GM23248 (cell line): Measurements from ENCODE around the gene YKT6. TPM values are rescaled to one million over a fixed set of nuclear protein-coding genes. Genes with fewer than 3 reads are reported as not detected.

Experiments used
- DNase-seq: peaks from one replicate; pipeline ENCODE4 v3.0.0-alpha.2; 2015
- H2AFZ ChIP-seq: fragments of 200-600 bp; sonication (generic); 2 replicates; pipeline ENCODE4 v1.6.1; 2016; ENCODE audit warnings: antibody characterized with exemption
- H3F3A ChIP-seq: fragments of 200-600 bp; sonication (generic); 2 replicates; pipeline ENCODE4 v1.6.1; 2016; ENCODE audit warnings: mild to moderate bottlenecking, antibody characterized with exemption, mixed run types; ENCODE audit not compliant: insufficient read depth
- H3K27ac ChIP-seq: fragments of 200-600 bp; sonication (generic); 2 replicates; pipeline ENCODE4 v1.5.1; 2016; ENCODE audit warnings: mild to moderate bottlenecking
- H3K27me3 ChIP-seq: fragments of 200-600 bp; sonication (generic); replicated peaks from 2 replicates; pipeline ENCODE4 v1.6.1; 2016; ENCODE audit warnings: mild to moderate bottlenecking; ENCODE audit not compliant: insufficient read depth
- H3K36me3 ChIP-seq: fragments of 200-600 bp; sonication (generic); 2 replicates; pipeline ENCODE4 v1.6.1; 2016; ENCODE audit warnings: low read depth, mild to moderate bottlenecking
- H3K4me1 ChIP-seq: fragments of 200-600 bp; sonication (generic); 2 replicates; pipeline ENCODE4 v1.6.1; 2016; ENCODE audit warnings: mild to moderate bottlenecking; ENCODE audit not compliant: insufficient read depth
- H3K4me2 ChIP-seq: fragments of 200-600 bp; sonication (generic); one replicate; pipeline ENCODE4 v1.6.1; 2016; ENCODE audit warnings: mild to moderate bottlenecking; ENCODE audit not compliant: unreplicated experiment
- H3K4me3 ChIP-seq: fragments of 200-600 bp; sonication (generic); 2 replicates; pipeline ENCODE4 v1.5.1; 2016; ENCODE audit warnings: mild to moderate bottlenecking
- H3K79me2 ChIP-seq: fragments of 200-600 bp; sonication (generic); 2 replicates; pipeline ENCODE4 v1.6.1; 2016; ENCODE audit warnings: mild to moderate bottlenecking; ENCODE audit not compliant: insufficient read depth
- H3K9ac ChIP-seq: fragments of 200-600 bp; sonication (generic); 2 replicates; pipeline ENCODE4 v1.6.1; 2016; ENCODE audit warnings: mild to moderate bottlenecking
- H3K9me2 ChIP-seq: fragments of 200-600 bp; sonication (generic); 2 replicates; pipeline ENCODE4 v1.6.1; 2016; ENCODE audit warnings: mixed run types, mild to moderate bottlenecking, moderate library complexity; ENCODE audit not compliant: insufficient read depth
- H3K9me3 ChIP-seq: fragments of 200-600 bp; sonication (generic); one replicate; pipeline ENCODE4 v1.6.1; 2017; ENCODE audit warnings: low read depth
- H4K20me1 ChIP-seq: fragments of 200-600 bp; sonication (generic); 2 replicates; pipeline ENCODE4 v1.6.0; 2016; ENCODE audit not compliant: insufficient read depth
- EZH2 ChIP-seq: fragments of 200-600 bp; sonication (generic); IDR thresholded peaks from 2 replicates; pipeline ENCODE4 v1.6.1; 2018; ENCODE audit warnings: antibody characterized with exemption, mild to moderate bottlenecking; ENCODE audit not compliant: insufficient read depth, poor library complexity, severe bottlenecking
- EZH2phosphoT487 ChIP-seq: fragments of 200-600 bp; sonication (generic); IDR thresholded peaks from 2 replicates; pipeline ENCODE4 v1.6.1; 2018; ENCODE audit warnings: antibody characterized with exemption, moderate library complexity, mild to moderate bottlenecking, low read depth; ENCODE audit not compliant: insufficient read depth
- WGBS, 2 experiments: methylation state at CpG; one replicate each; pipeline ENCODE4 v1.1.6; 2015 to 2017; ENCODE audit warnings: low lambda C conversion rate in 2 of 2, low coverage in 1 of 2; ENCODE audit errors: missing lambda C conversion rate in 2 of 2; 5-methylcytosine and 5-hydroxymethylcytosine counted together
- in situ Hi-C: fragments of 300-500 bp; cut with MboI; formaldehyde crosslinking; loops from 2 replicates; pipeline ENCODE4 v1.15.0; 2020
- polyA plus RNA-seq: library from polyadenylated mRNA; unstranded; fragments of >200 nt; fragmentation: Nextera tagmentation; extraction: Ambion mirVana; gene quantifications from 2 replicates; pipeline ENCODE4 v1.2.1, GENCODE V29; 2016
- total RNA-seq: library from RNA; depleted of rRNA; stranded (reverse); fragments of >200 nt; shearing (Covaris generic); gene quantifications from 2 replicates; pipeline ENCODE4 v1.2.3, GENCODE V29; 2014

Gene YKT6
- total and polyA plus RNA-seq, 2 experiments from 2014 or later, result 108 to 148 TPM

DNA sequence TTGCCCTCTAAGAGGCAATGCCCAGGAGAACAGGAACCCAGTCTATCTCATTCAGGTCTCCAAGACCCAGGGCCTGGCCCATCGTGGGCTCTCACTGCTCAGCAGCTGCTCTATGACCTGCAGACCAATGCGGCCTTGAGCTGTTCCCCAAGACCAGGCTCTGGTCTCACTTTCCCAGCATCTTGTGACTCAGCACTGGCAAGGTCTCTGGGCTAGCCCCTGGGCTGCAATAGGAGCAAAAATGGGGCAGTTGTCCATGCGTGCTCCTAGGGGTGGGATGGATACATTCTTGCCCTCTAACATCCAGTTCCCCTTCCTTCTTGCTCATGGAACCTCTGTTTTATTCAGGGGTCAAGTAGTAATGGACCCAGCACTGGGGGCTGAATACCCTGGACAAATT is 25.0 kb upstream of the YKT6 start:
- in situ Hi-C loops, result no loop called here
- no peak for DNase-seq
- no peaks in the 10 kb centered on the region for H4K20me1 ChIP-seq
- H2AFZ ChIP-seq, result no peak overlapping the region
- 81 to 85% methylated on average over 3 of the region's 3 CpGs for WGBS, 2 experiments
- no peaks in the 10 kb centered on the region for H3K27me3 ChIP-seq
- no peak overlapping the region for H3K9ac ChIP-seq
- H3K9me2 ChIP-seq, result no peaks in the 10 kb centered on the region
- no peak overlapping the region for H3K4me2 ChIP-seq
- TF ChIP-seq EZH2phosphoT487 (no peak), EZH2 (no peak)
- H3K4me1 ChIP-seq, result peaks cover 11% of the 10 kb centered on the region
- H3F3A ChIP-seq, result 0 out of 2 replicates have a peak, but pooled peaks cover 4% of the 10 kb centered on the region
- no peaks in the 10 kb centered on the region for H3K79me2 ChIP-seq
- no peaks in the 10 kb centered on the region for H3K36me3 ChIP-seq
- no peaks in the 10 kb centered on the region for H3K9me3 ChIP-seq
- H3K27ac ChIP-seq, result no peak overlapping the region
- no peak overlapping the region for H3K4me3 ChIP-seq

DNA sequence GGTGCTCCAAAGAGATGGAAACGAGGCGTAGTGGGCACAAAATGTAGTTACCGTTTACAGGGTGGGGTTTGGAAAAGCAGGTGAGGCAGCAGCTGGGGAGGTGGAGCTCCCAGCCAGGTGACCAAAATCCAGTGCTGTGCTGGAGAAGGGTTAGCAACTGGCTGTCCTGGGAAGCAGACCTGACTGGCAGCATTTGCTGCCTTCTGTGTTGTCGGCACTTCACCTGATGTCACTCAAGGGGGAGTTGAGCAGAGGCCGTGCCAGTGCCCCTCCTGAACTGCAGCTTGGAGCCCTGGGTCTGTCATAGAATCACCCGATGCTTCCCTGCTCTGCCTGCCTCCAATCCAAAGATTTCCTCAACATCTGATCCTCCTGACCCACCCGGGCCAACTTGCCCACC is 24.3 kb upstream of the YKT6 start:
- H3K36me3 ChIP-seq, result no peaks in the 10 kb centered on the region
- H4K20me1 ChIP-seq, result no peaks in the 10 kb centered on the region
- no peak for DNase-seq
- H3K79me2 ChIP-seq, result no peaks in the 10 kb centered on the region
- H3K9me2 ChIP-seq, result no peaks in the 10 kb centered on the region
- H3K27me3 ChIP-seq, result no peaks in the 10 kb centered on the region
- no peak overlapping the region for H3K9ac ChIP-seq
- in situ Hi-C loops, result no loop called here
- no peak overlapping the region for H2AFZ ChIP-seq
- H3K4me1 ChIP-seq, result peaks cover 11% of the 10 kb centered on the region
- no peak overlapping the region for H3K4me2 ChIP-seq
- 0 out of 2 replicates have a peak, but pooled peaks cover 4% of the 10 kb centered on the region for H3F3A ChIP-seq
- H3K9me3 ChIP-seq, result no peaks in the 10 kb centered on the region
- WGBS, 2 experiments, result 45 to 48% methylated on average over 7 of the region's 7 CpGs
- no peak overlapping the region for H3K4me3 ChIP-seq
- H3K27ac ChIP-seq, result no peak overlapping the region
- TF ChIP-seq EZH2 (no peak), EZH2phosphoT487 (no peak)

DNA sequence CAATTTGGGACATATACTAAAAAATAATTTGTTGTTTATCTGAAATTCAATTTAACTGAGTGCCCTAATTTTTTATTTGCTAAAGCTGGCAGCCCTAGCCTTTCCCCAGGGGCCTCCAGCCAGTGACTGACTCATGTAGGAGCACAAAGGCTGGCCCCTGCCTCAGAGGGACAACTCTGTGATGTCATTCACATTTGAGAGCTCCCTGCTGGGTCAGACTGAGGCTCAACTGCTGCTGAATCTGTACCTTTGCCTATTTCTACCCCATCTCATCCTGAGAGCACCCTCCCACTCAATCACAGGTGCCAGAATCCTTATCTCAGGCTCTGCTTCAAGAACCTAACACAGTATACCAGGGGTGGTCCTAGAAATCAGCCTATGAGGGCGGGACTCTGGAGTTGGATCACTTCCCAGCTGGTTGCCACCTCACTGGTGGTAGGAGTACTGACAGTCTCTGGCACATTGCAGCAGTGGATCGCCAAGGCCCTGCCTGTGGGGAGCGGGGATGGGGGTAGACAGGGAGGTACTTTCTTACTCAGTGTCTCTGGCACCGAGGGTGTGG is 23.1 kb upstream of the YKT6 start:
- peaks cover 11% of the 10 kb centered on the region for H3K4me1 ChIP-seq
- no peaks in the 10 kb centered on the region for H3K27me3 ChIP-seq
- H3K9me2 ChIP-seq, result no peaks in the 10 kb centered on the region
- H3K4me3 ChIP-seq, result no peak overlapping the region
- no peak overlapping the region for H2AFZ ChIP-seq
- peak; percentile 83 for DNase-seq
- in situ Hi-C loops, result no loop called here
- H3K4me2 ChIP-seq, result no peak overlapping the region
- H3K9ac ChIP-seq, result no peak overlapping the region
- 0 out of 2 replicates have a peak, but pooled peaks cover 4% of the 10 kb centered on the region for H3F3A ChIP-seq
- 76 to 81% methylated on average over 4 of the region's 4 CpGs for WGBS, 2 experiments
- H3K9me3 ChIP-seq, result no peaks in the 10 kb centered on the region
- TF ChIP-seq EZH2 (no peak), EZH2phosphoT487 (no peak)
- no peaks in the 10 kb centered on the region for H3K36me3 ChIP-seq
- no peak overlapping the region for H3K27ac ChIP-seq
- H3K79me2 ChIP-seq, result no peaks in the 10 kb centered on the region
- no peaks in the 10 kb centered on the region for H4K20me1 ChIP-seq

DNA sequence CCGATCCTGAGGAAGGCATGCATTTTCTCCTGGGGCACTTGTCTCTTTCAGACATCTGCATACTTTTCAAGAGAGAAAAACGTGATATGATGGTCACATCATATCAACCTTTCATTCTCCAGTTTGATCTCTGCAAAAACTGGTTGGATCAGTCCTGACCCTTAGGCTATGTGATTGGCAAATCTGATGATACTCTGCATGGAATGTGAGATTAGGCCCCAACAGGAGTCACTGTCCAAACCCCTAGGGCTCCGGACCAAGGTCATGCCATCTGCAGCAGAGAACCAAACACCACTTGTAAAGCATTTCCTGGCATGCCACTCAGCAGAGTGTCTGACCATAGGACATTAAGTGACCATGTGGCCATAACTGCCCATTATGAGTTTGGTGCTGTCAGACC is 20.1 kb upstream of the YKT6 start:
- Histone ChIP-seq H3K4me2 (no peak overlapping the region), H3K36me3 (no peaks in the 10 kb centered on the region), H3K9me2 (no peaks in the 10 kb centered on the region), H3K4me3 (no peak overlapping the region), H3K9ac (no peak overlapping the region), H3K4me1 (peaks cover 23% of the 10 kb centered on the region), H3K27me3 (no peaks in the 10 kb centered on the region), H3F3A (peaks cover 11% of the 10 kb centered on the region), H3K9me3 (no peaks in the 10 kb centered on the region), H3K79me2 (no peaks in the 10 kb centered on the region), H2AFZ (no peak overlapping the region), H3K27ac (no peak overlapping the region), H4K20me1 (no peaks in the 10 kb centered on the region)
- in situ Hi-C loops, result no loop called here
- TF ChIP-seq EZH2phosphoT487, result no peak
- no peak for TF ChIP-seq EZH2
- 43 to 44% methylated on average over 3 of the region's 3 CpGs for WGBS, 2 experiments
- no peak for DNase-seq
